HEK293 (cell line): ENCODE measurements around the gene NUCB2.
"Not testable (repeated sequence)": the region's sequence is repeated elsewhere in the genome, so short reads cannot be mapped to it uniquely, and the experiment has no call there.

Experiments used
- CTCF ChIP-seq: fragments of 450-650 bp; formaldehyde crosslinking; IDR thresholded peaks from 2 replicates; pipeline ENCODE4 v1.5.1; 2016; ENCODE audit warnings: missing biosample characterization, missing genetic modification characterization
- PATZ1 ChIP-seq: fragments of 450-650 bp; formaldehyde crosslinking; IDR thresholded peaks from 2 replicates; pipeline ENCODE4 v1.5.1; 2016; ENCODE audit warnings: missing biosample characterization, missing genetic modification characterization
- PRDM10 ChIP-seq: fragments of 450-650 bp; formaldehyde crosslinking; IDR thresholded peaks from 2 replicates; pipeline ENCODE4 v1.5.1; 2016; ENCODE audit warnings: missing biosample characterization, missing genetic modification characterization
- TCF7L2 ChIP-seq: IDR thresholded peaks from 2 replicates; pipeline ENCODE4 v1.6.1; 2011; ENCODE audit warnings: low read depth, mild to moderate bottlenecking, inconsistent platforms, low read length, moderate library complexity, borderline replicate concordance
- ZNF24 ChIP-seq: fragments of 450-650 bp; formaldehyde crosslinking; IDR thresholded peaks from 2 replicates; pipeline ENCODE4 v1.5.1; 2016; ENCODE audit warnings: missing biosample characterization, missing genetic modification characterization
- ZNF26 ChIP-seq: fragments of 450-650 bp; formaldehyde crosslinking; IDR thresholded peaks from 2 replicates; pipeline ENCODE4 v1.5.1; 2016; ENCODE audit warnings: missing biosample characterization, missing genetic modification characterization
- ZNF292 ChIP-seq: fragments of 450-650 bp; formaldehyde crosslinking; IDR thresholded peaks from 2 replicates; pipeline ENCODE4 v1.5.1; 2016; ENCODE audit warnings: low read depth, missing biosample characterization, missing genetic modification characterization, borderline replicate concordance
- ZNF426 ChIP-seq: fragments of 450-650 bp; formaldehyde crosslinking; IDR thresholded peaks from 2 replicates; pipeline ENCODE4 v1.5.1; 2017; ENCODE audit warnings: missing biosample characterization, missing genetic modification characterization, mild to moderate bottlenecking, inconsistent platforms, moderate library complexity
- ZNF510 ChIP-seq: fragments of 450-650 bp; formaldehyde crosslinking; IDR thresholded peaks from 2 replicates; pipeline ENCODE4 v1.5.1; 2018; ENCODE audit warnings: mild to moderate bottlenecking, missing genetic modification characterization, missing biosample characterization; ENCODE audit not compliant: insufficient replicate concordance
- ZNF544 ChIP-seq: fragments of 450-650 bp; formaldehyde crosslinking; IDR thresholded peaks from 2 replicates; pipeline ENCODE4 v1.5.0; 2017; ENCODE audit warnings: missing biosample characterization, missing genetic modification characterization
- ZNF639 ChIP-seq: fragments of 450-650 bp; formaldehyde crosslinking; IDR thresholded peaks from 2 replicates; pipeline ENCODE4 v1.5.1; 2016; ENCODE audit warnings: missing biosample characterization, missing genetic modification characterization

- TF ChIP-seq ZNF510 (tag by site-specific recombination); ZNF24 (tag by site-specific recombination); ZNF292 (tag by site-specific recombination); CTCF; PRDM10 (tag by site-specific recombination); ZNF426 (tag by site-specific recombination); ZNF26 (tag by site-specific recombination); PATZ1; ZNF639 (tag by site-specific recombination); ZNF544; TCF7L2: not testable (repeated sequence)
Observed at GRCh38 chr11:17242954-17243353, 33.6 kb upstream of the NUCB2 start.
